A549 (cell line): Measurements from ENCODE around the gene GATA6. TPM values are rescaled to one million over a fixed set of nuclear protein-coding genes. Genes with fewer than 3 reads are reported as not detected.

ENCODE experiments used
- ATAC-seq, 2 experiments: fragments of 200-7000 bp in 1 of 2; fragments of >200 bp in 1 of 2; cut with Nextera tagmentation in 1 of 2; cut with Tn5 transposase in 1 of 2; 3 replicates each; pipeline versions ENCODE4 v1.8.0 to v1.9.1; 2018 to 2020; ENCODE audit warnings: mild to moderate bottlenecking in 1 of 2, moderate library complexity in 1 of 2
- CTCF ChIA-PET: fragments of 300-600 bp; sonication (Branson Sonifier 250); formaldehyde crosslinking; extraction: SDS; loops from one replicate; lab custom pipeline; 2021; ENCODE audit warnings: antibody characterized with exemption, inconsistent platforms; lab: Yijun Ruan, JAX
- POLR2A ChIA-PET: fragments of 350-600 bp; formaldehyde crosslinking; extraction: SDS; loops from one replicate; lab custom pipeline; 2021; ENCODE audit warnings: antibody characterized with exemption, inconsistent platforms; lab: Yijun Ruan, JAX
- DNase-seq, 2 experiments: peaks; one replicate each; pipeline versions ENCODE4 v3.0.0 to v3.0.0-alpha.2; 2011 to 2016; ENCODE audit warnings: low read depth in 1 of 2, low spot score in 1 of 2
- FAIRE-seq: peaks from 2 replicates; lab custom pipeline; 2011; peaks lifted over from hg19 to GRCh38; lab: Jason Lieb, UNC
- H3K27ac ChIP-seq, 2 experiments: fragments of >200 bp; sonication (Bioruptor Twin); formaldehyde crosslinking; 3 replicates each; pipeline ENCODE4 v1.5.1; 2016 to 2017
- H3K4me1 ChIP-seq: fragments of >200 bp; sonication (Bioruptor Twin); formaldehyde crosslinking; 3 replicates; pipeline ENCODE4 v1.6.1; 2016
- H3K4me2 ChIP-seq: fragments of >200 bp; sonication (Bioruptor Twin); formaldehyde crosslinking; 3 replicates; pipeline ENCODE4 v1.6.1; 2016
- H3K4me3 ChIP-seq: fragments of >200 bp; sonication (Bioruptor Twin); formaldehyde crosslinking; 3 replicates; pipeline ENCODE4 v1.5.1; 2016
- H3K9me3 ChIP-seq: fragments of >200 bp; sonication (Bioruptor Twin); formaldehyde crosslinking; 3 replicates; pipeline ENCODE4 v1.6.1; 2016
- BHLHE40 ChIP-seq: IDR thresholded peaks from 2 replicates; pipeline ENCODE4 v1.6.1; 2012; ENCODE audit warnings: low read depth, low read length, inconsistent platforms
- CEBPB ChIP-seq, 2 experiments: fragments of >200 bp in 1 of 2; sonication (Bioruptor Twin) in 1 of 2; formaldehyde crosslinking in 1 of 2; IDR thresholded peaks; 2 replicates each; pipeline ENCODE4 v1.6.1; 2012 to 2016
- CTCF ChIP-seq: fragments of >200 bp; sonication (Bioruptor Twin); formaldehyde crosslinking; IDR thresholded peaks from 3 replicates; pipeline ENCODE4 v1.5.1; 2016
- EHF ChIP-seq: fragments of 250-450 bp; sonication (Bioruptor Pico); IDR thresholded peaks from 2 replicates; pipeline ENCODE4 v1.5.0; 2020; ENCODE audit warnings: mild to moderate bottlenecking
- ELK1 ChIP-seq: fragments of 150-350 bp; IDR thresholded peaks from 2 replicates; pipeline ENCODE4 v1.6.1; 2014; ENCODE audit warnings: low read depth, mild to moderate bottlenecking, low read length
- EP300 ChIP-seq, 2 experiments: fragments of >200 bp; sonication (Bioruptor Twin); formaldehyde crosslinking; IDR thresholded peaks; 2 replicates in 1 of 2; 3 replicates in 1 of 2; pipeline ENCODE4 v1.6.1; 2016 to 2017
- ESRRA ChIP-seq: fragments of 150-350 bp; IDR thresholded peaks from 2 replicates; pipeline ENCODE4 v1.6.1; 2014; ENCODE audit warnings: mild to moderate bottlenecking, low read length, borderline replicate concordance
- FOSB ChIP-seq: fragments of 250-450 bp; sonication (Bioruptor Pico); IDR thresholded peaks from 2 replicates; pipeline ENCODE4 v1.5.0; 2020; ENCODE audit warnings: mild to moderate bottlenecking, moderate library complexity
- FOXS1 ChIP-seq: fragments of 250-450 bp; sonication (Bioruptor Pico); IDR thresholded peaks from 2 replicates; pipeline ENCODE4 v1.5.0; 2020; ENCODE audit warnings: mild to moderate bottlenecking, moderate library complexity
- GATA3 ChIP-seq: IDR thresholded peaks from 2 replicates; pipeline ENCODE4 v1.6.1; 2012; ENCODE audit warnings: borderline replicate concordance
- HDAC2 ChIP-seq: fragments of 200-600 bp; sonication (generic); IDR thresholded peaks from 2 replicates; pipeline ENCODE4 v1.6.1; 2016
- JUNB ChIP-seq: fragments of >200 bp; sonication (Bioruptor Twin); formaldehyde crosslinking; IDR thresholded peaks from 2 replicates; pipeline ENCODE4 v1.6.1; 2016
- NFE2L2 ChIP-seq: fragments of 150-350 bp; conservative IDR thresholded peaks from 2 replicates; pipeline ENCODE4 v1.6.1; 2014; ENCODE audit warnings: low read length
- POLR2AphosphoS2 ChIP-seq: conservative IDR thresholded peaks from 2 replicates; pipeline ENCODE4 v1.6.1; 2012; ENCODE audit warnings: low read length, improper control_type of control experiment, inconsistent platforms
- RARB ChIP-seq: fragments of 250-450 bp; sonication (Bioruptor Pico); IDR thresholded peaks from 2 replicates; pipeline ENCODE4 v1.8.0; 2021; ENCODE audit warnings: mild to moderate bottlenecking, moderate library complexity
- RFX5 ChIP-seq: fragments of 450-650 bp; IDR thresholded peaks from 2 replicates; pipeline ENCODE4 v1.7.1; 2014; ENCODE audit warnings: antibody characterized with exemption, mild to moderate bottlenecking, moderate library complexity
- SREBF2 ChIP-seq: fragments of 450-650 bp; IDR thresholded peaks from 2 replicates; pipeline ENCODE4 v1.6.1; 2014; ENCODE audit warnings: mild to moderate bottlenecking, moderate library complexity
- TFCP2L1 ChIP-seq: fragments of 250-450 bp; sonication (Bioruptor Pico); IDR thresholded peaks from 2 replicates; pipeline ENCODE4 v1.5.0; 2021; ENCODE audit warnings: mild to moderate bottlenecking
- TP53 ChIP-seq: fragments of 250-450 bp; sonication (Bioruptor Pico); IDR thresholded peaks from 2 replicates; pipeline ENCODE4 v1.5.0; 2021; ENCODE audit warnings: mild to moderate bottlenecking, moderate library complexity
- ZFP36 ChIP-seq: fragments of 450-650 bp; IDR thresholded peaks from 2 replicates; pipeline ENCODE4 v1.6.1; 2014; ENCODE audit warnings: borderline replicate concordance; ENCODE audit not compliant: partially characterized antibody
- WGBS: methylation state at CpG from one replicate; pipeline ENCODE4 v1.1.6; 2017; ENCODE audit errors: missing lambda C conversion rate; 5-methylcytosine and 5-hydroxymethylcytosine counted together
- polyA plus RNA-seq, 4 experiments: library from polyadenylated mRNA; depleted of rRNA in 3 of 4; stranded (reverse); fragments of >200 nt; fragmentation: RNase III in 1 of 4; extraction: RNeasy Plus Mini Kit Qiagen cat#74134 plus additional on column Dnase treatment in 1 of 4; gene quantifications; 2 replicates in 3 of 4; 3 replicates in 1 of 4; pipeline ENCODE4 v1.2.3, GENCODE V29; 2011 to 2017
- TF ChIP-seq, protein P1 (sequence below): fragments of >200 bp; sonication (Bioruptor Twin); formaldehyde crosslinking; IDR thresholded peaks from 3 replicates; pipeline ENCODE4 v1.6.1; 2016

GATA6 gene
- polyA plus RNA-seq, 2 of the 4 experiments (the other 2 are of a cell fraction) = 1.2 to 1.3 TPM

GRCh38 chr18:22175346-22175745 is 6.0 kb downstream of the GATA6 start:
- WGBS = 76% methylated on average over 4 of the region's 4 CpGs
- H3K4me3 ChIP-seq = no peak overlapping the region
- no peak for DNase-seq
- ATAC-seq = no peak
- H3K9me3 ChIP-seq = no peaks in the 10 kb centered on the region
- ChIA-PET CTCF (interaction anchor here (1.4 kb wide), 1 partner anchor 12 kb away, joined by 4 read pairs; no protein-coding TSS in a partner anchor), POLR2A (no interaction called here)
- TF ChIP-seq TP53 (CRISPR knock-in tag) = no peak
- no peak for TF ChIP-seq RFX5
- no peak for TF ChIP-seq HDAC2
- H3K27ac ChIP-seq = no peak overlapping the region
- no peaks in the 10 kb centered on the region for H3K4me1 ChIP-seq
- H3K4me2 ChIP-seq = no peak overlapping the region
- FAIRE-seq = no peak

DNA sequence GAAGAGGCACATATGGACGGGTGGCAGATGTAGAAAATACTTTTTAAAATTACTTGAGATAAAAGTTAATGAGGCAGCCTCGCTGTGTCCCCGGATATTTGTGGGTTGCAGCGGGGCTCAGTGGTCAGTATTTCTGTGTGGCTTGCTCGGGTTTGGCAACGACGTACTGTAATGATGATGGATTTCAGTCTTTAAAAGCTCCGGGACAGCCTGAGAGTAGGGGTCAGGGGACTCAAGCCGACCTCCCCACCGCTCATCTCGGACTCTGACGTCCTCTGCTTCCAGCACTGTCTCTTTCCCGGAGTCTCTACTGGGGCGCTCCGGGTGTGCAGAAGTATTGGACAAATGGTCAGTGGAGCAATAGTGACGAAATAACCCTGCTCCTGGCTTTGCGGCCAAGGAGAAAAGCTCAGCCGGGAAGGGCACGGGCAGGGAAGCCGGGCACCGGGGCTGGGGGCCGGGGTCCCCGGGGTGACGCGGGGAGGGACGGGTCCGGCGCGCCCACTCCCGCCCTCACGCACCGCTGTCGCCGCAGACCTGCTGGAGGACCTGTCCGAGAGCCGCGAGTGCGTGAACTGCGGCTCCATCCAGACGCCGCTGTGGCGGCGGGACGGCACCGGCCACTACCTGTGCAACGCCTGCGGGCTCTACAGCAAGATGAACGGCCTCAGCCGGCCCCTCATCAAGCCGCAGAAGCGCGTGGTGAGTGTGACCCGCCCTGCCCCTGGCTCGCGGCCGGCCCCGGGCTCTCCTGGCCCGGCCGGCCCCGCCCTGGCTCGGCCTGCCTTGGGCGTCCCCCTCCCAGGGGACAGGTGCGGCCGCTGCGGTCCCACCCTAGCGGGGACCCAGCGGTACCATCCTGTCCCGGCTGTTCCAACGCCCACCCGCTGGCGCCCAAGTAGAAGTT is 7.3 kb downstream of the GATA6 start:
- DNase-seq (no peak), FAIRE-seq (no peak), ATAC-seq (no peak)
- CTCF ChIA-PET = no interaction called here
- H3K27ac ChIP-seq = no peak overlapping the region
- no peak overlapping the region for H3K4me3 ChIP-seq
- TF ChIP-seq CTCF (no peak), FOSB (CRISPR knock-in tag) (no peak), POLR2AphosphoS2 (no peak), EHF (no peak), BHLHE40 (no peak), ESRRA (no peak), ELK1 (no peak), CEBPB (IDR thresholded peaks at IDR 0.05) (no peak), TFCP2L1 (CRISPR knock-in tag) (no peak), RARB (CRISPR knock-in tag) (no peak), GATA3 (no peak), SREBF2 (no peak), JUNB (no peak), FOXS1 (no peak), NFE2L2 (no peak), ZFP36 (no peak), EP300 (IDR thresholded peaks at IDR 0.05) (no peak)
- TF ChIP-seq, protein P1, sequence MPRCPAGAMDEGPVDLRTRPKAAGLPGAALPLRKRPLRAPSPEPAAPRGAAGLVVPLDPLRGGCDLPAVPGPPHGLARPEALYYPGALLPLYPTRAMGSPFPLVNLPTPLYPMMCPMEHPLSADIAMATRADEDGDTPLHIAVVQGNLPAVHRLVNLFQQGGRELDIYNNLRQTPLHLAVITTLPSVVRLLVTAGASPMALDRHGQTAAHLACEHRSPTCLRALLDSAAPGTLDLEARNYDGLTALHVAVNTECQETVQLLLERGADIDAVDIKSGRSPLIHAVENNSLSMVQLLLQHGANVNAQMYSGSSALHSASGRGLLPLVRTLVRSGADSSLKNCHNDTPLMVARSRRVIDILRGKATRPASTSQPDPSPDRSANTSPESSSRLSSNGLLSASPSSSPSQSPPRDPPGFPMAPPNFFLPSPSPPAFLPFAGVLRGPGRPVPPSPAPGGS = no peak
- TF ChIP-seq, all 56 proteins: peak for 0
- Histone ChIP-seq H3K4me2 (no peak overlapping the region), H3K4me1 (no peaks in the 10 kb centered on the region), H3K9me3 (no peaks in the 10 kb centered on the region)
- POLR2A ChIA-PET = no interaction called here
- 94% methylated on average over 27 of the region's 71 CpGs for WGBS
